ENCODE measurements around the gene CRABP2. TPM values are rescaled to one million over a fixed set of nuclear protein-coding genes. Genes with fewer than 3 reads are reported as not detected.
A peak's percentile ranks its signal among the peaks of the same experiment; 100 is the strongest.

CRABP2 gene
- total RNA-seq, 1 donor from 2014 or later, result 110 TPM

- no peaks in the 10 kb centered on the region for H4K20me1 ChIP-seq (ENCODE audit: low read depth)
- peaks cover 53% of the 10 kb centered on the region for H3K4me1 ChIP-seq
- DNase-seq (ENCODE audit: low spot score), result peak; percentile 70
- no peak overlapping the region for H3K27ac ChIP-seq
- H3K27me3 ChIP-seq, result peaks cover 15% of the 10 kb centered on the region
- H3K4me3 ChIP-seq, result peak overlapping the region; percentile 32
- H3K4me2 ChIP-seq, result peak overlapping the region; percentile 84
- H2AFZ ChIP-seq (replicated peaks), result no peak overlapping the region
- Mint-ChIP-seq H3K4me3 (peak overlapping the region; percentile 42), H3K36me3 (peaks cover 1% of the 10 kb centered on the region), H3K27me3 (ENCODE audit: insufficient read depth, low read depth) (peaks cover 18% of the 10 kb centered on the region), H3K4me1 (peaks cover 64% of the 10 kb centered on the region), H3K27ac (peak overlapping the region; percentile 17), H3K9me3 (no peaks in the 10 kb centered on the region)
- no peaks in the 10 kb centered on the region for H3K79me2 ChIP-seq (ENCODE audit: low read depth)
- H3K9me3 ChIP-seq (ENCODE audit: low read depth), result no peaks in the 10 kb centered on the region
- TF ChIP-seq EZH2phosphoT487 (IDR thresholded peaks at IDR 0.05) (no peak), CTCF (IDR thresholded peaks at IDR 0.05) (peak; percentile 14)
- no peaks in the 10 kb centered on the region for H3K36me3 ChIP-seq
- peaks cover 57% of the 10 kb centered on the region for H3F3A ChIP-seq (ENCODE audit: low read depth)
- no peak overlapping the region for H3K9ac ChIP-seq
These were observed 13.5 kb downstream of the CRABP2 start for GRCh38 chr1:156691665-156692440.

GRCh38 chr1:156691191-156691590 lies 14.2 kb downstream of the CRABP2 start:
- H3K36me3 Mint-ChIP-seq, result no peaks in the 10 kb centered on the region
- Histone ChIP-seq H2AFZ (replicated peaks) (no peak overlapping the region), H3K27me3 (peaks cover 15% of the 10 kb centered on the region), H3K36me3 (no peaks in the 10 kb centered on the region), H3F3A (ENCODE audit: low read depth) (peaks cover 52% of the 10 kb centered on the region), H3K4me2 (peak overlapping the region; percentile 84), H3K9ac (no peak overlapping the region), H4K20me1 (ENCODE audit: low read depth) (no peaks in the 10 kb centered on the region), H3K9me3 (ENCODE audit: low read depth) (no peaks in the 10 kb centered on the region), H3K79me2 (ENCODE audit: low read depth) (no peaks in the 10 kb centered on the region), H3K27ac (no peak overlapping the region), H3K4me3 (no peak overlapping the region), H3K4me1 (peaks cover 53% of the 10 kb centered on the region)
- no peak for DNase-seq (ENCODE audit: low spot score)
- peak overlapping the region; percentile 42 for H3K4me3 Mint-ChIP-seq
- H3K9me3 Mint-ChIP-seq, result no peaks in the 10 kb centered on the region
- H3K27me3 Mint-ChIP-seq (ENCODE audit: insufficient read depth, low read depth), result peaks cover 13% of the 10 kb centered on the region
- peak overlapping the region; percentile 17 for H3K27ac Mint-ChIP-seq
- TF ChIP-seq CTCF (IDR thresholded peaks at IDR 0.05) (no peak), EZH2 (IDR thresholded peaks at IDR 0.05) (no peak), EZH2phosphoT487 (IDR thresholded peaks at IDR 0.05) (no peak)
- H3K4me1 Mint-ChIP-seq, result peaks cover 58% of the 10 kb centered on the region

DNA sequence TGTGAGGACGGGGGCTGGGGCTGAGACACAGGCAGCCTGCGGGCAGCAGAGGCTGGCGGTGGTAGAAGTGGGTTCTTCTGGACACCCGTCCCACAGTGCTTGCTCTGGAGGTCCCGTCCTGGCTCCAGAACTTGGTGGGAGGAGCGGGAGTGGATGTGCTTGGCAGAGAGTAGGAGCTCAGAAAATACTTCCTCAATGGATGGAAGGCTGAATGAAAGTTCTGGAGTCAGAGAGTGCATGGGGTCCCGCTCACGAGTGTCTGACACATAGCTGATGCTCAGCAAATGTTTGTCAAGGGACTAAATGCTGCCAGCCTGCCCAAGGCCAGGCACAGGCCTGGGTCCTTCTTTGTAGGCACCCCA lies 14.7 kb downstream of the CRABP2 start:
- Histone ChIP-seq H3K79me2 (ENCODE audit: low read depth) (no peaks in the 10 kb centered on the region), H3K4me1 (peaks cover 53% of the 10 kb centered on the region), H3K27ac (no peak overlapping the region), H4K20me1 (ENCODE audit: low read depth) (no peaks in the 10 kb centered on the region), H3K36me3 (no peaks in the 10 kb centered on the region), H3K27me3 (peaks cover 15% of the 10 kb centered on the region), H3K9ac (no peak overlapping the region), H3K4me2 (peak overlapping the region; percentile 84), H3F3A (ENCODE audit: low read depth) (peaks cover 52% of the 10 kb centered on the region), H2AFZ (replicated peaks) (no peak overlapping the region), H3K4me3 (no peak overlapping the region), H3K9me3 (ENCODE audit: low read depth) (no peaks in the 10 kb centered on the region)
- Mint-ChIP-seq H3K27ac (peak overlapping the region; percentile 74), H3K36me3 (no peaks in the 10 kb centered on the region), H3K27me3 (ENCODE audit: insufficient read depth, low read depth) (peaks cover 13% of the 10 kb centered on the region), H3K9me3 (no peaks in the 10 kb centered on the region), H3K4me1 (peaks cover 58% of the 10 kb centered on the region), H3K4me3 (peak overlapping the region; percentile 78)
- DNase-seq (ENCODE audit: low spot score), result no peak
- TF ChIP-seq CTCF (IDR thresholded peaks at IDR 0.05), result no peak
- TF ChIP-seq EZH2 (IDR thresholded peaks at IDR 0.05), result no peak
- TF ChIP-seq EZH2phosphoT487 (IDR thresholded peaks at IDR 0.05), result no peak
